AG04449 (cell line): Measurements from ENCODE around the gene SLC46A2.

Experiments
- CTCF ChIA-PET: fragments of 350-600 bp; formaldehyde crosslinking; extraction: SDS; loops from one replicate; lab custom pipeline; 2021; ENCODE audit warnings: antibody characterized with exemption; lab: Yijun Ruan, JAX
- POLR2A ChIA-PET: fragments of 400-600, 350-600 bp; formaldehyde crosslinking; extraction: SDS; loops from one replicate; lab custom pipeline; 2020; ENCODE audit warnings: antibody characterized with exemption, inconsistent platforms; lab: Yijun Ruan, JAX
- DNase-seq: peaks from one replicate; pipeline ENCODE4 v3.0.0-alpha.2; 2010; ENCODE audit warnings: low read depth, low spot score
- H3K4me3 ChIP-seq: 2 replicates; pipeline ENCODE4 v1.5.1; 2011; ENCODE audit warnings: low read depth, mild to moderate bottlenecking, control low read depth, low read length
- CTCF ChIP-seq: IDR thresholded peaks from one replicate; pipeline ENCODE4 v1.5.1; 2011; ENCODE audit warnings: mild to moderate bottlenecking, moderate library complexity, low read length, control low read depth, inconsistent platforms; ENCODE audit not compliant: insufficient read depth; ENCODE audit errors: missing control alignments

SLC46A2 gene

GRCh38 chr9:112861155-112861554 is 29.5 kb downstream of the SLC46A2 start:
- CTCF ChIA-PET: interaction anchor here (0.8 to 4.8 kb wide), 5 partner anchors 16 to 289 kb away, joined by 3 to 19 read pairs (median 3); no protein-coding TSS in a partner anchor
- no peak overlapping the region for H3K4me3 ChIP-seq
- no peak for DNase-seq
- POLR2A ChIA-PET: no interaction called here
- TF ChIP-seq CTCF: no peak

GRCh38 chr9:112860451-112860850 is 30.2 kb downstream of the SLC46A2 start:
- no peak overlapping the region for H3K4me3 ChIP-seq
- DNase-seq: no peak
- no peak for TF ChIP-seq CTCF
- ChIA-PET POLR2A (no interaction called here), CTCF (interaction anchor here (1.0 to 4.8 kb wide), 4 partner anchors 15 to 289 kb away, joined by 3 to 19 read pairs (median 6); no protein-coding TSS in a partner anchor)

- CTCF ChIA-PET: interaction anchor here (4.8 to 4.9 kb wide), 2 partner anchors 14 to 44 kb away, joined by 19 to 38 read pairs; no protein-coding TSS in a partner anchor
- POLR2A ChIA-PET: interaction anchor here (0.5 kb wide), 1 partner anchor 9 kb away, joined by 3 read pairs; no protein-coding TSS in a partner anchor
- TF ChIP-seq CTCF: no peak
- DNase-seq: no peak
- no peak overlapping the region for H3K4me3 ChIP-seq
Observed at GRCh38 chr9:112858625-112859147, 32.0 kb downstream of the SLC46A2 start.

- CTCF ChIA-PET: interaction anchor here (1.5 to 4.9 kb wide), 3 partner anchors 13 to 45 kb away, joined by 3 to 38 read pairs (median 19); no protein-coding TSS in a partner anchor
- POLR2A ChIA-PET: no interaction called here
- no peak for DNase-seq
- TF ChIP-seq CTCF: no peak
- no peak overlapping the region for H3K4me3 ChIP-seq
Observed at GRCh38 chr9:112858005-112858404, 32.7 kb downstream of the SLC46A2 start.

- ChIA-PET CTCF (interaction anchor here (1.5 to 4.9 kb wide), 4 partner anchors 12 to 46 kb away, joined by 3 to 38 read pairs (median 16); no protein-coding TSS in a partner anchor), POLR2A (no interaction called here)
- no peak overlapping the region for H3K4me3 ChIP-seq
- TF ChIP-seq CTCF: no peak
- DNase-seq: no peak
Observed at GRCh38 chr9:112856843-112857242, 33.8 kb downstream of the SLC46A2 start.

GRCh38 chr9:112856200-112856599 is 34.5 kb downstream of the SLC46A2 start:
- H3K4me3 ChIP-seq: no peak overlapping the region
- CTCF ChIA-PET: interaction anchor here (2.5 to 4.9 kb wide), 2 partner anchors 11 to 47 kb away, joined by 12 to 38 read pairs; no protein-coding TSS in a partner anchor
- no peak for DNase-seq
- POLR2A ChIA-PET: no interaction called here
- TF ChIP-seq CTCF: no peak
